Neural progenitor cell (in vitro differentiated cells): ENCODE results near the gene FAAP24.

Experiments
- EZH2phosphoT487 ChIP-seq: fragments of 200-600 bp; sonication (generic); IDR thresholded peaks from 2 replicates; pipeline ENCODE4 v1.6.1; 2017; ENCODE audit warnings: antibody characterized with exemption
- TF ChIP-seq, protein P1 (sequence below): fragments of 200-600 bp; sonication (generic); IDR thresholded peaks from 2 replicates; pipeline ENCODE4 v1.5.1; 2017; ENCODE audit warnings: antibody characterized with exemption, mild to moderate bottlenecking

DNA sequence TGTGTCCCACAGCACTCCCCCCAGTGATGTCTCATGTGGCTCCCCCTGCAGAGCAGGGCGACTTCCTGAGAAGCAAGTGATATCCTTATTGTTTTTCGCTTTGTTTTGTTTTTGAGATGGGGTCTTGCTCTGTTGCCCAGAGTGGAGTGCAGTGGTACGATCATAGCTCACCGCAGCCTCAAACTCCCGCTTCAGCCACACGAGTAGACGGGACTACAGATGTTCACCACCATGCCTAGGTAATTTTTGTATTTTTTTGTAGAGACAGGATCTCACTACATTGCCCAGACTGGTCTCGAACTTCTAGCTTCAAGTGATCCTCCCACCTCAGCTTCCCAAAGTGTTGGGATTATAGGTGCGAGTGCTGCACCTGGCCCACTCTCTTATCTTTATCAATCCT lies 5.3 kb upstream of the FAAP24 start:
- TF ChIP-seq, protein P1, sequence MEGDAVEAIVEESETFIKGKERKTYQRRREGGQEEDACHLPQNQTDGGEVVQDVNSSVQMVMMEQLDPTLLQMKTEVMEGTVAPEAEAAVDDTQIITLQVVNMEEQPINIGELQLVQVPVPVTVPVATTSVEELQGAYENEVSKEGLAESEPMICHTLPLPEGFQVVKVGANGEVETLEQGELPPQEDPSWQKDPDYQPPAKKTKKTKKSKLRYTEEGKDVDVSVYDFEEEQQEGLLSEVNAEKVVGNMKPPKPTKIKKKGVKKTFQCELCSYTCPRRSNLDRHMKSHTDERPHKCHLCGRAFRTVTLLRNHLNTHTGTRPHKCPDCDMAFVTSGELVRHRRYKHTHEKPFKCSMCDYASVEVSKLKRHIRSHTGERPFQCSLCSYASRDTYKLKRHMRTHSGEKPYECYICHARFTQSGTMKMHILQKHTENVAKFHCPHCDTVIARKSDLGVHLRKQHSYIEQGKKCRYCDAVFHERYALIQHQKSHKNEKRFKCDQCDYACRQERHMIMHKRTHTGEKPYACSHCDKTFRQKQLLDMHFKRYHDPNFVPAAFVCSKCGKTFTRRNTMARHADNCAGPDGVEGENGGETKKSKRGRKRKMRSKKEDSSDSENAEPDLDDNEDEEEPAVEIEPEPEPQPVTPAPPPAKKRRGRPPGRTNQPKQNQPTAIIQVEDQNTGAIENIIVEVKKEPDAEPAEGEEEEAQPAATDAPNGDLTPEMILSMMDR = no peak
- TF ChIP-seq EZH2phosphoT487 = no peak
